ENCODE results near the gene CNNM2. TPM values are rescaled to one million over a fixed set of nuclear protein-coding genes. Genes with fewer than 3 reads are reported as not detected.
"Not testable (repeated sequence)": the region's sequence is repeated elsewhere in the genome, so short reads cannot be mapped to it uniquely, and the experiment has no call there.

The CNNM2 gene
- total RNA-seq, 1 experiment from 2014 or later = 23.5 TPM

DNA sequence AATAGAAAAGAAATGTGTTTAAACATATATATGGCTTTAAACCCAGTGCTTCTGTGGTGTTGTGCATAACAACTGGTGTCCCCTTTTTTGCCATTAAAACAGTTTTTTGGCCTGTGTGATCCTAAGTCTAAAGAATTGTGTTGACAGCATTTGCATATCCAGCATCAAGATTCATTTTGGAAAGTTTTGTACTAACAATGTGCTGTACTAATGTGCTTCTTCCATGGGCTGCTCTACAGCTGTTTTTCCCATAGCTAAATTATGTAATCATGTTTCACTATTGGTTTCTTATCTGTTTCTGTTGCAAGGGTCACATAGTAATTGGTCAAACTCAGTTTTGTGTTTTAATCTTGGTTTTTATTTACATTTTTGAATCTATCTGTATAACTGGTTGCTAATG is 5.5 kb downstream of the CNNM2 start:
- Mint-ChIP-seq H3K9me3 (peaks cover 4% of the 10 kb centered on the region; the same call in 1 of the 2 replicates), H3K27ac (no peak overlapping the region), H3K4me1 (peaks cover 40% of the 10 kb centered on the region), H3K36me3 (peaks cover 7% of the 10 kb centered on the region), H3K4me3 (no peak overlapping the region), H3K27me3 (ENCODE audit: low read depth) (peaks cover 15% of the 10 kb centered on the region)
- DNase-seq (ENCODE audit: low spot score) (no peak), ATAC-seq (no peak)
- ChIA-PET CTCF (interaction anchor here (0.7 kb wide), 1 partner anchor 139 kb away, joined by 3 read pairs; no protein-coding TSS in a partner anchor), POLR2A (no interaction called here)
- no peak for TF ChIP-seq GTF2I (CRISPR knock-in tag; conservative IDR thresholded peaks at IDR 0.05)
- TF ChIP-seq, protein P1, sequence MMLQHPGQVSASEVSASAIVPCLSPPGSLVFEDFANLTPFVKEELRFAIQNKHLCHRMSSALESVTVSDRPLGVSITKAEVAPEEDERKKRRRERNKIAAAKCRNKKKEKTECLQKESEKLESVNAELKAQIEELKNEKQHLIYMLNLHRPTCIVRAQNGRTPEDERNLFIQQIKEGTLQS (CRISPR knock-in tag; conservative IDR thresholded peaks at IDR 0.05) = no peak
- TF ChIP-seq, protein P2, sequence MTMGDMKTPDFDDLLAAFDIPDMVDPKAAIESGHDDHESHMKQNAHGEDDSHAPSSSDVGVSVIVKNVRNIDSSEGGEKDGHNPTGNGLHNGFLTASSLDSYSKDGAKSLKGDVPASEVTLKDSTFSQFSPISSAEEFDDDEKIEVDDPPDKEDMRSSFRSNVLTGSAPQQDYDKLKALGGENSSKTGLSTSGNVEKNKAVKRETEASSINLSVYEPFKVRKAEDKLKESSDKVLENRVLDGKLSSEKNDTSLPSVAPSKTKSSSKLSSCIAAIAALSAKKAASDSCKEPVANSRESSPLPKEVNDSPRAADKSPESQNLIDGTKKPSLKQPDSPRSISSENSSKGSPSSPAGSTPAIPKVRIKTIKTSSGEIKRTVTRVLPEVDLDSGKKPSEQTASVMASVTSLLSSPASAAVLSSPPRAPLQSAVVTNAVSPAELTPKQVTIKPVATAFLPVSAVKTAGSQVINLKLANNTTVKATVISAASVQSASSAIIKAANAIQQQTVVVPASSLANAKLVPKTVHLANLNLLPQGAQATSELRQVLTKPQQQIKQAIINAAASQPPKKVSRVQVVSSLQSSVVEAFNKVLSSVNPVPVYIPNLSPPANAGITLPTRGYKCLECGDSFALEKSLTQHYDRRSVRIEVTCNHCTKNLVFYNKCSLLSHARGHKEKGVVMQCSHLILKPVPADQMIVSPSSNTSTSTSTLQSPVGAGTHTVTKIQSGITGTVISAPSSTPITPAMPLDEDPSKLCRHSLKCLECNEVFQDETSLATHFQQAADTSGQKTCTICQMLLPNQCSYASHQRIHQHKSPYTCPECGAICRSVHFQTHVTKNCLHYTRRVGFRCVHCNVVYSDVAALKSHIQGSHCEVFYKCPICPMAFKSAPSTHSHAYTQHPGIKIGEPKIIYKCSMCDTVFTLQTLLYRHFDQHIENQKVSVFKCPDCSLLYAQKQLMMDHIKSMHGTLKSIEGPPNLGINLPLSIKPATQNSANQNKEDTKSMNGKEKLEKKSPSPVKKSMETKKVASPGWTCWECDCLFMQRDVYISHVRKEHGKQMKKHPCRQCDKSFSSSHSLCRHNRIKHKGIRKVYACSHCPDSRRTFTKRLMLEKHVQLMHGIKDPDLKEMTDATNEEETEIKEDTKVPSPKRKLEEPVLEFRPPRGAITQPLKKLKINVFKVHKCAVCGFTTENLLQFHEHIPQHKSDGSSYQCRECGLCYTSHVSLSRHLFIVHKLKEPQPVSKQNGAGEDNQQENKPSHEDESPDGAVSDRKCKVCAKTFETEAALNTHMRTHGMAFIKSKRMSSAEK (CRISPR knock-in tag; IDR thresholded peaks at IDR 0.05; ENCODE audit: borderline replicate concordance) = no peak
- TF ChIP-seq, protein P3, sequence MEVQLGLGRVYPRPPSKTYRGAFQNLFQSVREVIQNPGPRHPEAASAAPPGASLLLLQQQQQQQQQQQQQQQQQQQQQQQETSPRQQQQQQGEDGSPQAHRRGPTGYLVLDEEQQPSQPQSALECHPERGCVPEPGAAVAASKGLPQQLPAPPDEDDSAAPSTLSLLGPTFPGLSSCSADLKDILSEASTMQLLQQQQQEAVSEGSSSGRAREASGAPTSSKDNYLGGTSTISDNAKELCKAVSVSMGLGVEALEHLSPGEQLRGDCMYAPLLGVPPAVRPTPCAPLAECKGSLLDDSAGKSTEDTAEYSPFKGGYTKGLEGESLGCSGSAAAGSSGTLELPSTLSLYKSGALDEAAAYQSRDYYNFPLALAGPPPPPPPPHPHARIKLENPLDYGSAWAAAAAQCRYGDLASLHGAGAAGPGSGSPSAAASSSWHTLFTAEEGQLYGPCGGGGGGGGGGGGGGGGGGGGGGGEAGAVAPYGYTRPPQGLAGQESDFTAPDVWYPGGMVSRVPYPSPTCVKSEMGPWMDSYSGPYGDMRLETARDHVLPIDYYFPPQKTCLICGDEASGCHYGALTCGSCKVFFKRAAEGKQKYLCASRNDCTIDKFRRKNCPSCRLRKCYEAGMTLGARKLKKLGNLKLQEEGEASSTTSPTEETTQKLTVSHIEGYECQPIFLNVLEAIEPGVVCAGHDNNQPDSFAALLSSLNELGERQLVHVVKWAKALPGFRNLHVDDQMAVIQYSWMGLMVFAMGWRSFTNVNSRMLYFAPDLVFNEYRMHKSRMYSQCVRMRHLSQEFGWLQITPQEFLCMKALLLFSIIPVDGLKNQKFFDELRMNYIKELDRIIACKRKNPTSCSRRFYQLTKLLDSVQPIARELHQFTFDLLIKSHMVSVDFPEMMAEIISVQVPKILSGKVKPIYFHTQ (CRISPR knock-in tag; IDR thresholded peaks at IDR 0.05) = no peak
- no peak for TF ChIP-seq CREB1 (CRISPR knock-in tag; IDR thresholded peaks at IDR 0.05)
- TF ChIP-seq, protein P4, sequence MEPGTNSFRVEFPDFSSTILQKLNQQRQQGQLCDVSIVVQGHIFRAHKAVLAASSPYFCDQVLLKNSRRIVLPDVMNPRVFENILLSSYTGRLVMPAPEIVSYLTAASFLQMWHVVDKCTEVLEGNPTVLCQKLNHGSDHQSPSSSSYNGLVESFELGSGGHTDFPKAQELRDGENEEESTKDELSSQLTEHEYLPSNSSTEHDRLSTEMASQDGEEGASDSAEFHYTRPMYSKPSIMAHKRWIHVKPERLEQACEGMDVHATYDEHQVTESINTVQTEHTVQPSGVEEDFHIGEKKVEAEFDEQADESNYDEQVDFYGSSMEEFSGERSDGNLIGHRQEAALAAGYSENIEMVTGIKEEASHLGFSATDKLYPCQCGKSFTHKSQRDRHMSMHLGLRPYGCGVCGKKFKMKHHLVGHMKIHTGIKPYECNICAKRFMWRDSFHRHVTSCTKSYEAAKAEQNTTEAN (CRISPR knock-in tag; IDR thresholded peaks at IDR 0.05) = no peak
- no peak for TF ChIP-seq OVOL2 (CRISPR knock-in tag; IDR thresholded peaks at IDR 0.05; ENCODE audit: borderline replicate concordance)

DNA sequence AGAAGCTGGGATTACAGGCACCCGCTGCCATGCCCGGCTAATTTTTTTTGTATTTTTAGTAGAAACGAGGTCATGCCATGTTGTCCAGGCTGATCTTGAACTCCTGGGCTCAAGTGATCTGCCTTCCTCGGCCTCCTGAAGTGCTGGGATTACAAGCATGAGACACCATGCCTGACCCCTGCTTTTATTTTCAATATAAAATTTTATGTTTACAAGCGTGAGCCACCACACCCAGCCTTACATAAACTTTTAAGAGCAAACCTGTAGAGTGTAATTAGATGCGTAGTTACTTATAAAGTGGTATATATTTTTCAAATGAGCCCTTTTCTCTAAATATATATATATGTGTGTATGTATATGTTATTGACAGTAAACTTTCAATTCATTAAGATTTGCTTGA is 8.7 kb downstream of the CNNM2 start:
- Mint-ChIP-seq H3K27ac (no peak overlapping the region), H3K36me3 (peaks cover 7% of the 10 kb centered on the region), H3K4me3 (no peak overlapping the region), H3K9me3 (peaks cover 4% of the 10 kb centered on the region; the same call in 1 of the 2 replicates), H3K27me3 (ENCODE audit: low read depth) (no peaks in the 10 kb centered on the region), H3K4me1 (peaks cover 15% of the 10 kb centered on the region)
- POLR2A ChIA-PET = no interaction called here
- no peak for DNase-seq (ENCODE audit: low spot score)
- CTCF ChIA-PET = interaction anchor here (0.5 kb wide), 1 partner anchor 206 kb away, joined by 4 read pairs; no protein-coding TSS in a partner anchor
- TF ChIP-seq MYBL2 (CRISPR knock-in tag; IDR thresholded peaks at IDR 0.05) (no peak), ZNF671 (CRISPR knock-in tag; IDR thresholded peaks at IDR 0.05) (no peak), ZNF396 (CRISPR knock-in tag; IDR thresholded peaks at IDR 0.05; ENCODE audit: borderline replicate concordance) (no peak)
- no peak for ATAC-seq

DNA sequence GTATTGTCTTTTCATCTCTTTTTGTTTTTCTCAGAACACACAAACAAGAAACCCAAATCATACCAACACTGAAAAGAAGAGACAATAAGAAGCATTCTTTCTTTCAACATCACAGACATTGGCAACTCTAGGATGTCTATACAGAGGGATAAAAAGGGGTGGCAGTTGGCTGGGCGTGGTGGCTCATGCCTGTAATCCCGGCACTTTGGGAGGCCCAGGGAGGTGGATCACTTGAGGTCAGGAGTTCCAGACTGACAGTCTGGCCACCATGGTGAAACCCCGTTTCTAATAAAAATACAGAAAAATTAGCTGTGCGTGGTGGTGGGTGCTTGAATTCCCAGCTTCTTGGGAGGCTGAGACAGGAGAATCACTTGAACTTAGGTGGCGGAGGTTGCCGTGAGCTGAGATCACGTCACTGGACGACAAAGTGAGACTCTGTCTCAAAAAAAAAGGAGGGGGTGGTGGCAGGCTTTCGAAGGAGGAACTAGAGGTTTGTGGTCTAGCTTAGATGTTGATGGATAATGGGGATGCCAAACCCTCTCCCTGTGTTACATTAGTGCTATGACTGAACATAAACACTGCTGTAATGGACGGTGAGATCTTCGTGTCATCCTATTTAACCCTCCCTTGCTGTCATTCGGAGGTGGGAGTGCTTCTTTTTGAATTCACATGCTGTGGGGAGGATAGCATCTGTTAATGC is 9.4 kb downstream of the CNNM2 start:
- peaks cover 4% of the 10 kb centered on the region; the same call in 1 of the 2 replicates for H3K9me3 Mint-ChIP-seq
- ATAC-seq (no peak), DNase-seq (ENCODE audit: low spot score) (no peak)
- CTCF ChIA-PET = no interaction called here
- POLR2A ChIA-PET = no interaction called here
- no peaks in the 10 kb centered on the region for H3K27me3 Mint-ChIP-seq (ENCODE audit: low read depth)
- H3K4me3 Mint-ChIP-seq = no peak overlapping the region
- peaks cover 9% of the 10 kb centered on the region for H3K4me1 Mint-ChIP-seq
- TF ChIP-seq RORB (CRISPR knock-in tag; IDR thresholded peaks at IDR 0.05) (no peak), ZNF138 (CRISPR knock-in tag; conservative IDR thresholded peaks at IDR 0.05) (no peak), NFE2L1 (CRISPR knock-in tag; IDR thresholded peaks at IDR 0.05) (no peak)
- H3K27ac Mint-ChIP-seq = no peak overlapping the region
- peaks cover 7% of the 10 kb centered on the region for H3K36me3 Mint-ChIP-seq

DNA sequence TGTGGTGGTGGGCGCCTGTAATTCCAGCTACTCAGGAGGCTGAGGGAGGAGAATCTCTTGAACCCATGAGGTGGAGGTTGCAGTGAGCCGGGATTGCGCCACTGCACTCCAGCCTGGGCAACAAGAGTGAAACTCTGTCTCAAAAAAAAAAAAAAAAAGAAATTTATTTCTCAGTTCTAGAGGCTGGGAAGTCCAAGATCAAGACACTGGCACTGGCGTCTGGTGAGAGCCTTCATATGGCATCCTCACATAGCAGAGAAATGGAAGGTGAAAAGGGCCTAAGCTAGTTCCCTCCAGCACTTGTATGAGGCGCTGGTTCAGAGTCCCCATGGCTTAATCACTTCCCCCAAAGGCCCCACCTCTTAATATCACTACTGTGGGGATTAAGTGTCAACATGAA is 10.3 kb downstream of the CNNM2 start:
- H3K4me3 Mint-ChIP-seq; DNase-seq (ENCODE audit: low spot score); ATAC-seq; POLR2A ChIA-PET; H3K27me3 Mint-ChIP-seq (ENCODE audit: low read depth); H3K4me1 Mint-ChIP-seq; H3K9me3 Mint-ChIP-seq; H3K27ac Mint-ChIP-seq; H3K36me3 Mint-ChIP-seq: not testable (repeated sequence)
- CTCF ChIA-PET = interaction anchor here (0.9 to 1.1 kb wide), 2 partner anchors 11 to 94 kb away, joined by 3 read pairs; partner anchors contain the start of gene CNNM2

Data from WTC11 (cell line).